DOHH2 (cell line): ENCODE results near the gene C1orf50.
"Not testable (repeated sequence)": the region's sequence is repeated elsewhere in the genome, so short reads cannot be mapped to it uniquely, and the experiment has no call there.

Source experiments
- H3F3A ChIP-seq: fragments of 200-600 bp; sonication (generic), shearing (Covaris generic); 2 replicates; pipeline ENCODE4 v1.6.0; 2016; ENCODE audit warnings: antibody characterized with exemption, mild to moderate bottlenecking; ENCODE audit not compliant: control insufficient read depth, insufficient read depth
- H3K27ac ChIP-seq: fragments of 200-600 bp; sonication (generic); 2 replicates; pipeline ENCODE4 v1.5.1; 2014; ENCODE audit warnings: low read depth, mild to moderate bottlenecking, low read length, moderate library complexity
- H3K27me3 ChIP-seq: fragments of 200-600 bp; sonication (generic); 2 replicates; pipeline ENCODE4 v1.6.1; 2014; ENCODE audit warnings: mild to moderate bottlenecking, low read length, mixed read lengths; ENCODE audit not compliant: control insufficient read depth
- H3K36me3 ChIP-seq: fragments of 200-600 bp; sonication (generic); 2 replicates; pipeline ENCODE4 v1.6.1; 2014; ENCODE audit warnings: mild to moderate bottlenecking, low read length, moderate library complexity, mixed read lengths; ENCODE audit not compliant: control insufficient read depth
- H3K4me1 ChIP-seq: fragments of 200-600 bp; sonication (generic); 2 replicates; pipeline ENCODE4 v1.6.1; 2014; ENCODE audit warnings: mild to moderate bottlenecking, low read length, mixed read lengths; ENCODE audit not compliant: control insufficient read depth
- H3K4me2 ChIP-seq: fragments of 200-600 bp; sonication (generic); 2 replicates; pipeline ENCODE4 v1.6.0; 2014; ENCODE audit warnings: mild to moderate bottlenecking, low read length, moderate library complexity
- H3K4me3 ChIP-seq: fragments of 200-600 bp; sonication (generic); 2 replicates; pipeline ENCODE4 v1.5.1; 2014; ENCODE audit warnings: mild to moderate bottlenecking, low read length, mixed read lengths
- H3K79me2 ChIP-seq: fragments of 200-600 bp; sonication (generic); 2 replicates; pipeline ENCODE4 v1.6.1; 2014; ENCODE audit warnings: mild to moderate bottlenecking, low read length, mixed read lengths; ENCODE audit not compliant: control insufficient read depth
- H3K9me2 ChIP-seq: fragments of 200-600 bp; sonication (generic); replicated peaks from 2 replicates; pipeline ENCODE4 v1.6.1; 2014; ENCODE audit warnings: mild to moderate bottlenecking, low read length, mixed read lengths; ENCODE audit not compliant: control insufficient read depth
- H3K9me3 ChIP-seq: fragments of 200-600 bp; sonication (generic); 2 replicates; pipeline ENCODE4 v1.6.1; 2014; ENCODE audit warnings: antibody characterized with exemption, low read length, mixed read lengths; ENCODE audit not compliant: control insufficient read depth, insufficient read depth
- H4K20me1 ChIP-seq: fragments of 200-600 bp; sonication (generic); 2 replicates; pipeline ENCODE4 v1.6.0; 2014; ENCODE audit warnings: low read depth, mild to moderate bottlenecking, antibody characterized with exemption, low read length, moderate library complexity; ENCODE audit not compliant: control insufficient read depth, insufficient read depth
- EZH2phosphoT487 ChIP-seq: fragments of 200-600 bp; sonication (generic); IDR thresholded peaks from 2 replicates; pipeline ENCODE4 v1.6.1; 2017; ENCODE audit warnings: borderline replicate concordance, mild to moderate bottlenecking, antibody characterized with exemption, low read length, moderate library complexity, mixed read lengths
- TF ChIP-seq, protein P1 (sequence below): fragments of 200-600 bp; sonication (generic); IDR thresholded peaks from one replicate; pipeline ENCODE4 v1.5.1; 2014; ENCODE audit warnings: antibody characterized with exemption, mild to moderate bottlenecking, low read depth, low read length; ENCODE audit not compliant: poor library complexity, severe bottlenecking

Gene C1orf50

DNA sequence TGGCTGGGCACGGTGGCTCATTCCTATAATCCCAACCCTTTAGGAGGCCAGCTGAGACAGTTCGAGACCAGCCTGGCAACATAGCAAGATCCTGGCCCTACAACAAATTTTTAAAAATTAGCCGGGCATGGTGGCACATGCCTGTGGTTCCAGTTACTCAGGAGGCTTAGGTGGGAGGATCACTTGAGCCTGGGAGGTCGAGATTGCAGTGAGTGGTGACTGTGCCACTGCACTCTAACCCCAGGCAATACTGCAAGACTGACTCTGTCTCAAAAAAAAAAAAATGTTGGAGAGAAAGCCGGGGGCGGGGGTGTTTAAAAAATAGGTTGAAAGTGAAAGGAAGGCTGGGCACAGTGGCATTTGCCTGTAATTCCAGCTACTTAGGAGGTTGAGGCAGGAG lies 43.5 kb upstream of the C1orf50 start:
- H4K20me1 ChIP-seq, result no peaks in the 10 kb centered on the region
- no peak overlapping the region for H3K27ac ChIP-seq
- no peaks in the 10 kb centered on the region for H3K9me3 ChIP-seq
- no peak overlapping the region for H3K4me2 ChIP-seq
- H3K4me1 ChIP-seq, result no peaks in the 10 kb centered on the region
- no peaks in the 10 kb centered on the region for H3K9me2 ChIP-seq
- no peak overlapping the region for H3K4me3 ChIP-seq
- 0 out of 2 replicates have a peak, but pooled peaks cover 2% of the 10 kb centered on the region for H3F3A ChIP-seq
- TF ChIP-seq, protein P1, sequence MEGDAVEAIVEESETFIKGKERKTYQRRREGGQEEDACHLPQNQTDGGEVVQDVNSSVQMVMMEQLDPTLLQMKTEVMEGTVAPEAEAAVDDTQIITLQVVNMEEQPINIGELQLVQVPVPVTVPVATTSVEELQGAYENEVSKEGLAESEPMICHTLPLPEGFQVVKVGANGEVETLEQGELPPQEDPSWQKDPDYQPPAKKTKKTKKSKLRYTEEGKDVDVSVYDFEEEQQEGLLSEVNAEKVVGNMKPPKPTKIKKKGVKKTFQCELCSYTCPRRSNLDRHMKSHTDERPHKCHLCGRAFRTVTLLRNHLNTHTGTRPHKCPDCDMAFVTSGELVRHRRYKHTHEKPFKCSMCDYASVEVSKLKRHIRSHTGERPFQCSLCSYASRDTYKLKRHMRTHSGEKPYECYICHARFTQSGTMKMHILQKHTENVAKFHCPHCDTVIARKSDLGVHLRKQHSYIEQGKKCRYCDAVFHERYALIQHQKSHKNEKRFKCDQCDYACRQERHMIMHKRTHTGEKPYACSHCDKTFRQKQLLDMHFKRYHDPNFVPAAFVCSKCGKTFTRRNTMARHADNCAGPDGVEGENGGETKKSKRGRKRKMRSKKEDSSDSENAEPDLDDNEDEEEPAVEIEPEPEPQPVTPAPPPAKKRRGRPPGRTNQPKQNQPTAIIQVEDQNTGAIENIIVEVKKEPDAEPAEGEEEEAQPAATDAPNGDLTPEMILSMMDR, result no peak
- TF ChIP-seq EZH2phosphoT487, result no peak
- H3K36me3 ChIP-seq, result no peaks in the 10 kb centered on the region
- H3K27me3 ChIP-seq, result no peaks in the 10 kb centered on the region
- no peaks in the 10 kb centered on the region for H3K79me2 ChIP-seq

DNA sequence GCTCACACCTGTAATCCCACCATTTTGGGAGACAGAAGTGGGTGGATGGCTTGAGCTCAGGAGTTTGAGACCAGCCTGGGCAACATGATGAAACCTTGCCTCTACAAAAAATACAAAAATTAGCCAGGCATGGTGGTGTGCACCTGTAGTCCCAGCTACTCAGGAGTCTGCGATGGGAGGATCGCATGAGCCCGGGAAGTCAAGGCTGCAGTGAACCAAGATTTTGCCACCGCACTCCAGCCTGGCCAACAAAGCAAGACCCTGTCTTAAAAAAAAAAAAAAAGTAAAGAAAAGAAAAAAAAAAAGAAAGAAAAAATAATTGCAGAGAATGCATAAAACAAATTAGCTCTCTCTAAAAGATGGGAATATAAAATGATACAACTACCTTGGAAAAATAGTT lies 41.2 kb upstream of the C1orf50 start:
- not testable (repeated sequence) for H3K4me2 ChIP-seq, H3F3A ChIP-seq, H3K4me3 ChIP-seq, H3K79me2 ChIP-seq, H3K4me1 ChIP-seq, H3K9me2 ChIP-seq, H3K9me3 ChIP-seq, H3K27me3 ChIP-seq, H4K20me1 ChIP-seq, H3K36me3 ChIP-seq, H3K27ac ChIP-seq

DNA sequence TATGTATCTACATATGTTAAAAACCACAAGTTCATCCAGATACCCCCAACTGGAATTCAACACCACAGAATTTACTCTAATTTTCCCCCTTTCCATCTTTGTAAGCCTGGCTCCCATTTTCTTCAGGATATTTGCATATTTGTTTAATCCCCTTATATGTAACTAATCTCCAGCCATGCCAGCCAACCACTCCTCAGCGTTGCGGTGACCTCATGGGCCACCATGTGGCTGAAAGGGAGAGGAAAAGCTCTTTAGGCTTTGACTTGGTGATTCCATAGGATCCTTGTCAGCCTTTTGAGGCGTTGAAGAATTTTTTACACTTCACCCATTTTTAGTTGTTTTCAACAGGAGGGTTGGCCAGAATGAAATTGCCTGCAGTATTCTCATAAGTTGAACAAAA lies 37.0 kb upstream of the C1orf50 start:
- no peaks in the 10 kb centered on the region for H3K27me3 ChIP-seq
- TF ChIP-seq, protein P1, result no peak
- TF ChIP-seq EZH2phosphoT487, result no peak
- no peak overlapping the region for H3K4me3 ChIP-seq

DNA sequence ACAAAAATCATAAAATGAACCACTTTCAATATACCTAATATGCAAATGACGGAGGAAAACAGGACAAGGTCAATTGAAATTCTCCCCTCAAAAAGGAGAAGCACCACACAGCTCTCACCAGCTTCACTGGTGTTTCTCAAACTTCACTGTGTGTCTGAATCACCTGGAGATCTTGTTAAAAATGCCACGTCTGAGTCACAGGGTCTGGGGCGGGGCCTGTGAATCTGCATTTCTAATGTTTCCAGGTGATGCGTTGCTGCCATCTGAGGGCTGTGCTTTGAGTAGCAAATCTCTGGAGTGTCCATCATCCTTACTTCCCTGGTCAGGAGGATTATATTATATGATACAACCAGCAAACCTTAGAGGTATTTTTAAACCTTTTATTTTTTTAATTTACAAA lies 36.1 kb upstream of the C1orf50 start:
- Histone ChIP-seq H3K27me3 (no peaks in the 10 kb centered on the region), H3K4me2 (no peak overlapping the region)

More for the DNA sequence above, 37.0 kb upstream of the C1orf50 start:
- no peaks in the 10 kb centered on the region for H3F3A ChIP-seq
- H3K27ac ChIP-seq, result no peak overlapping the region
- no peaks in the 10 kb centered on the region for H3K9me3 ChIP-seq
- 0 out of 2 replicates have a peak, but pooled peaks cover 2% of the 10 kb centered on the region for H3K4me1 ChIP-seq
- H4K20me1 ChIP-seq, result no peaks in the 10 kb centered on the region
- no peaks in the 10 kb centered on the region for H3K36me3 ChIP-seq
- H3K4me2 ChIP-seq, result no peak overlapping the region
- no peaks in the 10 kb centered on the region for H3K9me2 ChIP-seq
- H3K79me2 ChIP-seq, result no peaks in the 10 kb centered on the region

More for the DNA sequence above, 36.1 kb upstream of the C1orf50 start:
- no peak overlapping the region for H3K4me3 ChIP-seq
- H3K79me2 ChIP-seq, result no peaks in the 10 kb centered on the region
- H4K20me1 ChIP-seq, result no peaks in the 10 kb centered on the region
- H3F3A ChIP-seq, result no peaks in the 10 kb centered on the region
- H3K9me3 ChIP-seq, result no peaks in the 10 kb centered on the region
- H3K4me1 ChIP-seq, result 0 out of 2 replicates have a peak, but pooled peaks cover 2% of the 10 kb centered on the region
- no peaks in the 10 kb centered on the region for H3K9me2 ChIP-seq
- TF ChIP-seq, protein P1, result peak; percentile 21
- TF ChIP-seq EZH2phosphoT487, result no peak
- H3K36me3 ChIP-seq, result no peaks in the 10 kb centered on the region
- no peak overlapping the region for H3K27ac ChIP-seq
